Sigmoid colon (tissue), 4 donors: ENCODE measurements around the gene HOMER3.

Source experiments
- CTCF ChIP-seq, 4 experiments: fragments of 450-650 bp in 3 of 4; fragments of 200-600 bp in 1 of 4; IDR thresholded peaks; one replicate each; pipeline ENCODE4 v1.5.1; 2016 to 2019; ENCODE audit warnings: antibody characterized with exemption in 4 of 4, mild to moderate bottlenecking in 3 of 4, moderate library complexity in 2 of 4
- EP300 ChIP-seq, 4 donors: sonication (generic); formaldehyde crosslinking; IDR thresholded peaks; one replicate each; pipeline ENCODE4 v1.6.1; 2017; ENCODE audit warnings: antibody characterized with exemption in 4 of 4
- POLR2A ChIP-seq, 2 donors: fragments of 450-650 bp; IDR thresholded peaks; one replicate each; pipeline ENCODE4 v1.6.1; 2016; ENCODE audit warnings: antibody characterized with exemption in 2 of 2, mild to moderate bottlenecking in 2 of 2, moderate library complexity in 2 of 2
- POLR2AphosphoS5 ChIP-seq, 4 donors: sonication (generic); formaldehyde crosslinking; IDR thresholded peaks; one replicate each; pipeline ENCODE4 v1.6.1; 2017; ENCODE audit warnings: antibody characterized with exemption in 4 of 4

- no peak for TF ChIP-seq CTCF (IDR thresholded peaks at IDR 0.05)
- no peak for TF ChIP-seq EP300 (IDR thresholded peaks at IDR 0.05)
- TF ChIP-seq POLR2A (IDR thresholded peaks at IDR 0.05), result no peak
- no peak for TF ChIP-seq POLR2AphosphoS5 (IDR thresholded peaks at IDR 0.05)
Observed at GRCh38 chr19:18941628-18942354, 774 bp upstream of the HOMER3 start.
